ENCODE results near the gene DUOXA2.

DUOXA2 gene

GRCh38 chr15:45156744-45157455 lies 42.8 kb downstream of the DUOXA2 start:
- DNase-seq (ENCODE audit: low read depth) = peak; percentile 79
- no peak overlapping the region for H3K4me3 ChIP-seq (ENCODE audit: low read length)
- no peak for TF ChIP-seq CTCF (conservative IDR thresholded peaks at IDR 0.05; ENCODE audit: low read length)

DNA sequence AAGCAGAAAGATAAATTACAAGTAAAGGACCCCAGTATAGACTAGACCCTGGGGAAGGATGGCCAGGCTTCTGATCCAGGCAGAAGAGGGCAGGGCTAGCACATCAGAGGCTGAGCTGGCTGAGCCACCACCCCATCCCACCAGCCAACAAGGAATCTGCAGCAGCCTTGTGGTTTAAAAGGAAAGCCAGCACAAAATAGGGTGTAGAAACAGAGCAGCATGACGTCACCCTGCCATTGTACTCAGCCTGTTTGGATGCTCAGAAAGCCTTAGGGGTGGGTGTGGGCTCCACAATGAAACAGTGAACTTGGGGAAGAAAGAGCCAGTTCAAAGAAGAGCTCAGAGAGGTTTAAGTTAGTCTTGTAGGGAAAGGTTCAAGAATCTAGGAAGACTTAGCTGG lies 43.8 kb downstream of the DUOXA2 start:
- no peak for TF ChIP-seq CTCF (conservative IDR thresholded peaks at IDR 0.05; ENCODE audit: low read length)
- H3K4me3 ChIP-seq (ENCODE audit: low read length) = no peak overlapping the region
- peak; percentile 85 for DNase-seq (ENCODE audit: low read depth)

DNA sequence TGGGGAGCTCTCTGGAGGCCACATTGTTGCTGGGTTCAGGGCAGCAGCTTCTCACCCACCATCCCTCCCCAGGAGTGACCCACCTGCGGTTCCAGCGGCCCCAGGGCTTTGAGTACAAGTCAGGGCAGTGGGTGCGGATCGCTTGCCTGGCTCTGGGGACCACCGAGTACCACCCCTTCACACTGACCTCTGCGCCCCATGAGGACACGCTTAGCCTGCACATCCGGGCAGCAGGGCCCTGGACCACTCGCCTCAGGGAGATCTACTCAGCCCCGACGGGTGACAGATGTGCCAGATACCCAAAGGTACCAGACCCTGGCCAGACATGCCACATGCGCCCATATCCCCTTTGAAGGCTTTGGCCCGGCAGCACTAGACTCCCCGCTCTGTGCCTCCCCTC lies 47.5 kb downstream of the DUOXA2 start:
- DNase-seq (ENCODE audit: low read depth) = no peak
- H3K4me3 ChIP-seq (ENCODE audit: low read length) = no peak overlapping the region
- no peak for TF ChIP-seq CTCF (conservative IDR thresholded peaks at IDR 0.05; ENCODE audit: low read length)

DNA sequence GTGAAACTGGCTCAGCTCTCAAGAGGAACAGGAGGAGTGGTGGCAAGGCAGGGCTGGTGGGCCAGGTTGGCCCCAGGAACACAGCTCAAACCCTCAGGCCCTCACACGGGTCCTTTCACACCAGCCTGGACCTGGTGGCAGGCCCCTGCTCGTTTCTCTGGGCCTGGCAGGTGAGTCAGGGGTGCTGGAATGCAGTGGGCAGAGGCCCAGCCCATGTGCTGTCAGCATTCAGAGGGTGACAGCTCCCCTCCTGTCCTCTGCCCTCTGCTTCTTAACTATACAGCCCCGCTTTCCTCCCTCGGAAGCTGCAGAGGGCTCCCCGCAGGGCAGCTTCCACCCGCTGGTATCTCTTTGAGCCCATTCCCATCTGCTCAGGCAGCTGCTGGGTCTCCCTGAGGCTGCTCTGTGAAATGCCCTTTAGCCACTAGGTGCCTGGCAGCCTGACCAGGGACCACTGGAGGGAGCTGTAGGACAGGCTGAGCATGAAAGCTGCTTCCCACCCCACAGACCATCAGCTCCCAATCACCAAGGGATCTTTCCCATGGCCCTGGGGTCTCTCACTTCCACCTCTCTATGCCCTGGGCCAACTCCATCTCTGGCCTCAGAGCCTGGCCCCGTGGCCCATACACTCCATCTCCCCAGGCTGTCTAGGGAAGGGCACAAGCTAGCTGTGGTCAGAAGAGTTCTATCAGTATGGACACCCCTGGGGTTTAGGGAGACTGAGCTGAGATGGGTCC lies 48.8 kb downstream of the DUOXA2 start:
- no peak overlapping the region for H3K4me3 ChIP-seq (ENCODE audit: low read length)
- peak; percentile 99 for TF ChIP-seq CTCF (conservative IDR thresholded peaks at IDR 0.05; ENCODE audit: low read length)
- DNase-seq (ENCODE audit: low read depth) = peak; percentile 77

DNA sequence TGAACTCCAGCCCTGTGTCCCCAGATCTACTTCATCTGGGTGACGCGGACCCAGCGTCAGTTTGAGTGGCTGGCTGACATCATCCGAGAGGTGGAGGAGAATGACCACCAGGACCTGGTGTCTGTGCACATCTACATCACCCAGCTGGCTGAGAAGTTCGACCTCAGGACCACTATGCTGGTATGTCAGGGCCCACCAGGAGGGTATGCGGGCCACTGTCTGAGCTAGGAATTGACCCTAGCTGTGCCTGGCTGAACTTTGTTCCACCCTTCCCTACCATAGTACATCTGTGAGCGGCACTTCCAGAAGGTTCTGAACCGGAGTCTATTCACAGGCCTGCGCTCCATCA lies 49.4 kb downstream of the DUOXA2 start:
- H3K4me3 ChIP-seq (ENCODE audit: low read length) = no peak overlapping the region
- TF ChIP-seq CTCF (conservative IDR thresholded peaks at IDR 0.05; ENCODE audit: low read length) = no peak
- DNase-seq (ENCODE audit: low read depth) = no peak

- no peak for TF ChIP-seq CTCF (conservative IDR thresholded peaks at IDR 0.05; ENCODE audit: low read length)
- no peak overlapping the region for H3K4me3 ChIP-seq (ENCODE audit: low read length)
- DNase-seq (ENCODE audit: low read depth) = no peak
Measured at GRCh38 chr15:45164914-45165313, 50.8 kb downstream of the DUOXA2 start.

DNA sequence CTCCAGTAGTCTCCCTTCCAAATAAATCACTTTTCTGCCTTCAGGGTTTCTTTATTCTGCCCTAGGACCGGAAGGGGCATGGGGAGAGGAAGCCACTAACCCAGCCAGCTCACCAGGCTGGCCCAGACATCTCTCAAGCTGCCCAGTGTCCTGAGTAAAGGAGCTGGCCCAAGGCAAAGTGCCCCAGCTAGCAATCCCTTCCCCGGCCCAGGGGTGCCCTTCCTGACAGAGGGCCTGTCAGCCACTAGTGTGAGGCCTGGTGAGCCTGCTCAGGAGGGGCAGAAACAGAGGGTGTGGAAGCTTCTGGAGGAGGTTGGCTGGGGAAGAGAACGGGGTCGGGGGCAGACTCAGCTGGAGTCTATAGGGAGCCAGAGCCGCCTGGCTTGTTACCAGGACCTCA lies 51.4 kb downstream of the DUOXA2 start:
- TF ChIP-seq CTCF (conservative IDR thresholded peaks at IDR 0.05; ENCODE audit: low read length) = no peak
- no peak overlapping the region for H3K4me3 ChIP-seq (ENCODE audit: low read length)
- no peak for DNase-seq (ENCODE audit: low read depth)

All from AG10803 (cell line).